GM21576 (cell line): ENCODE data around the gene MEDAG.
A peak's percentile ranks its signal among the peaks of the same experiment; 100 is the strongest.

ENCODE experiments used
- ATAC-seq: cut with Tn5 transposase; IDR thresholded peaks from one replicate; pipeline ENCODE4 v1.9.1; 2021; ENCODE audit warnings: mild to moderate bottlenecking, moderate library complexity; ENCODE audit not compliant: unreplicated experiment

The MEDAG gene

DNA sequence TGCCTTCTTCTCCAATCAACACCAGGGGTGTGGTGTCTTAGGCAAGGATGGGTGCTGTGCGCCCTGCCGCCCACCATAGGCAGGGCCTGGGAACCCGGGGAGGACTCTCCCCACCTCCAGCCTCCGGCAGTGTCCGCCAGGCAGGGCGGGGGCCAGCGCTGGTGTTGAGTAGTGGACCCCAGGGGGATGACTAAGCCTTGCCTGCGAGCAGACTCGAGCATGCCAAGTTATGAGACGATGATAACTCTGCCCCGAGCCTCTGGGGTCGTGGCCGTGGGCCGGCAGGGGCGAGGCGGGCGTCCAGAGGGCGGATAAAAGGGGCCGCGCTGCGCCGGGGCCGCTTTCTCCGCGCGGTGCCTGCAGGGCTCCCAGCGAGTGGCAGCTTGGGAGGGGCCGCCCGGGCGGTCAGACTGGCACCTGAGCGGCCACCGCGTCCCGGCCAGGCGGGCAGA, at the start of gene MEDAG:
Gene MEDAG, plus strand, starts transcription at position 340 of the 452 bp plus-strand sequence. CDS start 245 bp downstream, outside the sequence.
- ATAC-seq, result no peak

DNA sequence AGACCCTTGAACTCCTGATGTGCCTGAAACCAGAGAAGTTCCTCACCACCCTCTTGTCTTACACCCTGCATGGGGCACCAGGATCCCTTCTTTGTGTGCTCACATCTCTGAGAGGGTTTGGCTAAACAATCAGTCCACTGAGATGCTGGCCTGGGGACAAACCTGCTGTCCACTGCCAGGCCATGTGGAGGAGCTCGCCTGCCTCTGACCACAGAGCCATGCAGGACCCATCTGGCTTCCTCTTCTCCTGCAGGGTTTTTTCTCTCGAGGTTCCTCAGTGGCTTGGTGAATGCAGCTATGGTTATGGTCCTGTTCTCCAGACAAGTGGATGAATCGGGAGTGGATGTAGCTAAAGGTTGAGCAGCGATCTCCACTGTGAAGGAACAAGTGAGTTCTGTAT, 49.1 kb upstream of the MEDAG start:
- ATAC-seq, result no peak

DNA sequence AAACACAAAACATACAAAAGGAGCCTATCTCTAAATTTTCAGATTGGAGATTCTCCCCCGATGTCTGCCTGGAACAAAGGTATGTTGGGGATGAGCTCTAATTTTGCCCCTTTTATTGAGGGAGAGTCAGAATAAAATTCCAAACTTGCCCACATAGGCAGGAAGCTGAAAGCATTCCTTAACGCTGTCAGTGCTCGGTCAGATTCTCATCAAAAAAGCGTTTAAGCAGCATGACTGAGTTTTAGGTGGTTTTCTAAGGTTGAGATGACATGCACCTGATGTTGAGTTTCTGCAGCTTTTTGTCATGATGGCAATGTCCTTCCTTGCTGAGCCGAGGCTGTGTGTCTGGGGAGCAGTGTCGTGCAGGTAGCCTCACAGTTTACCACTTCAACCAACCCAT, 48.4 kb upstream of the MEDAG start:
- ATAC-seq, result no peak

DNA sequence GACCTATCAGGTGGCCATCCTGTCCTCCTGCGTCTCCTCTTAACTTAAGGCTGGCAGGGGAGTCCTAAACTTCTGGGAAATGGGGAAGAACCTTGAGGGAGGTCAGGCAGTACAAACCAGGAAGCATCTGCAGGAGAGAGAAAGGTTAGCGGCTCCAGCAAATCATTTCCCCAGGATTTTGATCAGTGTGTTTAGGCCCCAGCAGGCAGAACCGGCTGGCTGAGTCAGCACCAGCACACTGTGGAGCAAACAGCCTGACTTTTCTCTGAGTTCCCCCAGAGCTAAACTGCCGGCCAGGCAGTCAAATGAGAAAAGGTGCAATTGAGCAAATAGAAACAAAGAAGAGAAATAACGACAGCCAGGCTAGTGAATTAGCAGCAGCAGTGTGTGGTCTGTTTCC, 46.7 kb upstream of the MEDAG start:
- no peak for ATAC-seq

DNA sequence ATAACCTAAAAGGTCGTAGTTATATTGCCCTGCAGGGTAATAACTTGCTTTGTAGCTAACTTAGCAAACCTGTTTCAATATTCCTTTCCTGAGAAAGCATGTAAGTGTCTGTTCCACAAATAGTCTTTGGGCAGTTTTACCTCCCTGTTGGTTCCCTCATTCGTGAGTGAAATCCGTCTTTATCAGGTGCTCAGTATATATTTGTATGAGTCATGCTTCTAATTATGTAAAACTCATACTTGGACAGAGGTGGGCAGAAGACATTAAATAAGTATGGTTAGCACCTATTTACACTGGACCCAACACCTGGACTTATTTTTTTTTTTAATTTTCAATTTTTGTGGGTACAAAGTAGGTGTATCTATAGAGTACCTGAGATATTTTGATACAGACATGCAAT, 44.9 kb upstream of the MEDAG start:
- ATAC-seq, result no peak

DNA sequence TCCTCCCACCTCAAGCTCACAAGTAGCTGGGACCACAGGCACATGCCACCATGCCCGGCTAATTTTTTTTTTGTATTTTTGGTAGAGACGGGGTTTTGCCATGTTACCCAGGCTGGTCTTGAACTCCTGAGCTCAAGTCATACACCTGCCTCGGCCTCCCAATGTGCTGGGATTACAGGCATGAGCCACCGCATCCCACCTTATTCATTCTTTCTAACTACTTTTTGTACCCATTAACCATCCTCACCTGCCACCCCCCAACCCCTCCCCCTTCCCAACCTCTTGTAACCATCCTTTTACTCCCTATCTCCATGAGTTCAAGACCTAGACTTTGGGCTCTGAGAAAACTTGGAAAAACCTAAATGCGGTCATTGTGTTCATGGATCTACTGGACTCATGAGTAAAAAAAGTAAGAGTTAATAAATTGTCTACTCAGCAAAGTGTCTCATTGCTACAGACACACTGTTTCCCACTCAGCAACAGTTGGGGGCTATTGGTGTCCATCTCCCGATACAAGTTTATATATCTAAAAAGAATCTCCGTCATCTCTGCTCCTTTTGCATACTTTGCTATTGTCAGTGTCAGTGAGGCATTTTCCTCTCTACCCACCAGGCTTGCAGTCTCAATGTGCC, 44.1 kb upstream of the MEDAG start:
- no peak for ATAC-seq

DNA sequence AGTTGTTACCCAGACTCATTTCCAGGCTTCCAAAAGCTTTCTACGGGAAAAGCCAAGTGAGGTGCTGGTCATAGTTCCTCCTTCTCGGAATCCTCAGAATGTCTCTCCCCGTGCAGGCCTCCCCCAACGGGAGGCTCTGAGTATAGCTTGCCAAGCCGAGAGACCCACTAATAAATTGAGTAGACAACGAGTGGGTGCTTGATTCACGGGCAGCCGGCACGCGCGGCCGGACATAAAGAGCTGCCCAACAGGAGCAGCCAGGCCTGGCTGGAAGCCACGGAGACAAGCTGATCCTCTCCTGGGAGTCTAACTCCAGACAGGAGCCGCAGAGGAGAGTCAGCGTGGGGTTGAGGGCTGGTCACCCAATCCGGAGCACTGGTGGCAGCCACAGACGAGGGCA, 43.4 kb upstream of the MEDAG start:
- no peak for ATAC-seq

DNA sequence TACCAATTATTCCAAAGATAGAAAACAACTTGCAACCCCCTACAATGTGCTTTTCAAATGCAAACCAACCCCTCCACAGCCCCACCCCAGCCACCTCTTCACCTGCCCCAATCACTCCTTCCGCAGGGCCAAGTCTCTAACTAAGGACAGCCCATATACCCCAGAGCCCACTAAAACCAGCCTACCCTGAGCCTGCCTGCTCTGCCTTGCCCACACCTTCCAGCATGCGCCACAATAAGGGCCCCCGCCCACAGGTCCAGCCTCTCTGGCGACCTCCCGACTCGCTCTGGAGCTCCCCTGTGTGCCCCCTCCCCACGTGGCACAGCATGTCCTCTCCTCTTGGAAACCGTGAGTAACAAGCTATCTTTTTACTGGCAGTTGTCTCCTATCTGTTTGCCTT, 42.8 kb upstream of the MEDAG start:
- ATAC-seq, result no peak

DNA sequence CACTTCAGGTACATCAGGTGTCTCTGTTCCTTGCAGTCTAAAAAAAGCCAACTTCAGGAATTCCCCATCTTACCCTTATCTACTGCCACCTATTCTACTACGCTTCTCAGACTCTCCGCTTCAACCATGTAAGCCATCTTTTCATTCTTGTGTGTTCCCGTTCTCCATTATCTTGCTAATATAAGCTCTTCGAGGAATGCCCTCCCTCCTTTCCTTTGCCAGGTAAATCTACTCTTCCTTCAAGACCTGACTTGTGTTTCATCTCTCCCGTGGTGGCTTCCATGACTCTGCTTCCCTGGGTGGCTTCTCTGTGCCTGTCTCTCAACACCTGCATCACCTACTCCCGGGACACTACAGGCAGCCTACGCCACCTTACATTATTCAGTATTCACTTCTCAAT, 42.3 kb upstream of the MEDAG start:
- no peak for ATAC-seq

DNA sequence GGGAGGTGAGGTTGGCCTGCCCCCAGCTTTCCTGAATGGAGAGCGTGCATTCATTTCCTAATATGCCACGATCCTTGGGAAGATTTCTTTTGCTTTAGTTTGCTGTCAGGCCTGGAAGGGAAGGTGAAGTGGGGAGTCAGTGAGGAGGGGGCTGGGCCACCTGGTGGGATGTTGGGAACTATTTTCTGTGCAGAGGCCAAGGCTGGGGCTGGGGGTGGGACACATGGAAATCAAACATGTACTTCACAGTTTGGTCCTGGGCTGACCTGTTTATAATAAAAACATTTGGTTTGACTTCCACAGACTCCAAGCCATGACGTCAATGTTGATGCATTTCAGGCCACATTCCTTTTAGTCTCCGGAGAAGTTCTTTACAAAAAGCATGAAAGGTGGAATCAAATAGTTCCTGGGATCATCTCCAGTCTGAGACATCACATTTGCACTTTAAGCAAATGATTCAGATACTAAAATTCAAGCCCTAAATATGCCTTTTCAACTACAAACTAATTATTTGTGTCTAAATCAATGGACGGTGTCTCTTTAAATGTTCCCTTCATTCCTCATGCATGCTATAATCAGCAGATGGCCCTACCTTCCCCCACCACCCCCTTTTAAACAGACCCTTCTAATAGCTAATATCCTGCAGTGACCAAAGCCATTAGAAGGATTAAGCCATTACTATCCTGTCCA, 41.5 kb upstream of the MEDAG start:
- no peak for ATAC-seq

DNA sequence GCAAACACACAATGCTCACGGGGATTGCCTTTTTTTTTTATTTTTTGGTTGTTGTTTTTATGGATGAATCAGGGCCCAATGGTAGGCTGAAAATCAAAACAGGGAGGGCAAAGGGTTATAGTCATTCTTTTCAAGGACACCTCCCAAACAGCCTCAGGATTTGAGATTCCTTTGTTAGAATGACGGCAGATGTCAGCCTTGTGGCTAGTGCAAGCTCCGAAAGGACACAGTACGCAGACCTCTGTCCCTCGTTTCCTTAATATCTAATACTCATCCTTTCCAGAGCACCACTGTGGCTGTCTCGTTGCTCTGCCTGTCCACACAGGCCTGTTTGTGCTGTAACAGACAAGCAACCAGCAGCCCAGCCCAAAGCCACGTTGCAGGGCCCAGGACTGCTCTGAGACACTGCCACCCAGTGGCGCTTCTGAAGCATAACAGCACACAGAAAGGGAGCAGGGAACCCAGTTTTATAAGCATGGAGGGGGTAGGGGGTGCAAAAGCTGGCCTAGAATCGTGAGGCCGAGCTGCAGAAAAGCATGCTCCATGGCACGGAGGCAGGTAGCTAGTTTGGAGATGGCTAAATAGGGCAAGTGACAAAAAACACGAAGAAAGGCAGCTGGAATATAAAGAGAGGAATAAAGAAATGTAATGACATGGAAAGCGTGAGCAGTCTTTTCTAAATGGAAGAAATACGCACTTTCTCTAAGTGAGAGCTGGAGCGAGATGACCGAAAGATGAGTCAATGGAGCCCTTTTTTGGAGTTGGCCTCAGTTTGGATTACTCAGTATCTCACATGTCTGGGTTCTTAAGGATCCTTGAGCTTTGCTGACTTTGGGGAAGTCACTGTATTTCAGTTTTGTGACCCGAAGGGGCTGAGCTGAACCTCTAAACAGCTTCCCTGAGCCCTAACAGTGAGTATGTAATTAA, 40.7 kb upstream of the MEDAG start:
- peak; percentile 78 for ATAC-seq

DNA sequence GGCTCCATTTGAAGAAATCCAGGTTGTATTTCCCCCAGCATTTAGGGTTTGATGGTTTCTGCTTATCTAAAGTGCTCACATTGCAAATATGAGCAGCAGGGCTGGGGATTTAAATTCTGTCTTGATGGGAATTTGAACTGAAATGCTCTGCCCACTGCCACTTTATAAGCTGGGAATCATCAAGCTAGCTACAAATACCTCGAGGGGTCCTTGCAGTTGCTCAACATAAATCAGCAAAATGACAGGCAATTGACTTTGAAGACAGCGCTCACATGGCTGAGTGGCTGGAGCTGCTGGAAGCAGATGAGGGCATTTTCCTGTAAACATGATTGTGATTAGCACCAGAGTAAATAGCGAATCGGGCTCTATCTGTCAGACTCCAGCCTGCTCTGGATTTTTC, 39.4 kb upstream of the MEDAG start:
- no peak for ATAC-seq

DNA sequence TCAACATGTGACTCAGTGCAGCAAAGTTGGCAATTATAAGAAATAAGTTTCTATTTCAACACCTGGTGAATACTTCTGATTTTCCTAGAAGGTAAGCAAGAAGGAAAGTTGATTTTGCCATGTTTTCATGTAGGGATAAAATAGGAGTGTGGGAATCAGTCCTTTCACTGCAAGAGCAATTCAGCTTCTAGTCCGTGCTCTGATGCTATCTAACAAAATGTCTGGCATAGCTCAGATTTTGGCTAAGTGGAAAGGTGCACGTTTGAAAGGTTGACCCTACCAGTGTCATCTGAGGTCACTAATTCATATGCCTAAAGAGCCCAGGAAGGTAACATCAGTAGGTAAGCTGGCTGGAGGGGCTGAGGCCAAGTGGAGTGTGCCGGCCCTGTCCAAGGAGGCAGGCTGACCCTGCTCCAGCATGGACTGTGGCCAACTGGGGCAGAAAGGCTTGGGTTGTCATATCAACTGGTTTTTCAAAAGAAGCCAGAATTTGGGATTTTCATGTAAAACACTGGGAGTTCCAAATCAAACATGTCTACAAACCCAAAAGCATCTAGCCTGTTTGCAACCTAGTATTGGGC, 38.9 kb upstream of the MEDAG start:
- ATAC-seq, result no peak

DNA sequence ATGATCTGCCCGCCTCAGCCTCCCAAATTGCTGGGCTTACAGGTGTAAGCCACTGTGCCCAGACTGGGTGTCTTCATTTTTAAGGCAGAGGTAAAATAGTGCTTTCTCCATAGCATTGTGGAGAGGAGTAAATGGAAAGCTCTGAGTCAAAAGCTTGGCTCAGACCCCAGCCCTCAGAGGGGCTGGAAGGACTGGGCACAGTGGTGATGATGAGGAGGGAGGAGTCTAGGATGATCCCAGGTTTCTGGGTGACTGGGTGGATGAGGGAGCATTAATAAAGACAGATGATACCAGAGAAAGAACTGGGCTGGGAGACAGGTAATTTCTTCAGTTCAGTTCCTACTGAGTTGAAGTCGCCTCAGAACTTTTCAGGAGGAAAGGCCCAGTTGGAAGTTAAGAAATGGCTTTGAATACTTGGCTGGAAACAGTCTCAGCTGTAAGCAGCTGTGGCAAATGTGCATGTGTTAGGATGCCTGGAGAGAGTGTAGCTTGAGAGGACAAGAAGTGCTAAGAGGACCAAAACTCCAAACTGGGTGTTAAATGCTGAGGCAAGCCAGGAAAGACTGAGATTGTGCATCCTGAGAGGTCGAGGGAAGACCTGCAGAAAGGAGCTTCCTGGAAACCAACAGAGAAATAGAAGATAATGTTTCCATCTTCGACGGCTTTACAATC, 37.1 kb upstream of the MEDAG start:
- no peak for ATAC-seq

DNA sequence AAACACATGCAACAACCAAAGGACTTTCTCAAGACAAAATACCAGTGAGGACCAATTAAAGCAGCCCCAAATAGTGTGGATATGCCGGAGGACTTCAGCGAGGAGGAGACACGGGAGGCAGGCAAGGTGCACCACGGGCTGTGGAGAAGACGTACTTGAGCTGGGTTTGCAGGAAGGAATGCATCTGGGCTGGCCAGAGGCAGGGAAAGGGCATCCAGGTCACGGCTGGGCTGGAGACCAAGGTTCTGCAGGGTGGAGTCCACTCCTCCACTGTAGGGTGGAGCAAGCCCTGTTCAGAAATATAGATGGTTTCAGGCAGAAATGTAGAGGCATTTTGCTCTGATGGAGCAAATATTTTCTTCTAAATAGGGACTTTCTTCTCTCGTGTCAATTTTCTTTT, 36.6 kb upstream of the MEDAG start:
- no peak for ATAC-seq

DNA sequence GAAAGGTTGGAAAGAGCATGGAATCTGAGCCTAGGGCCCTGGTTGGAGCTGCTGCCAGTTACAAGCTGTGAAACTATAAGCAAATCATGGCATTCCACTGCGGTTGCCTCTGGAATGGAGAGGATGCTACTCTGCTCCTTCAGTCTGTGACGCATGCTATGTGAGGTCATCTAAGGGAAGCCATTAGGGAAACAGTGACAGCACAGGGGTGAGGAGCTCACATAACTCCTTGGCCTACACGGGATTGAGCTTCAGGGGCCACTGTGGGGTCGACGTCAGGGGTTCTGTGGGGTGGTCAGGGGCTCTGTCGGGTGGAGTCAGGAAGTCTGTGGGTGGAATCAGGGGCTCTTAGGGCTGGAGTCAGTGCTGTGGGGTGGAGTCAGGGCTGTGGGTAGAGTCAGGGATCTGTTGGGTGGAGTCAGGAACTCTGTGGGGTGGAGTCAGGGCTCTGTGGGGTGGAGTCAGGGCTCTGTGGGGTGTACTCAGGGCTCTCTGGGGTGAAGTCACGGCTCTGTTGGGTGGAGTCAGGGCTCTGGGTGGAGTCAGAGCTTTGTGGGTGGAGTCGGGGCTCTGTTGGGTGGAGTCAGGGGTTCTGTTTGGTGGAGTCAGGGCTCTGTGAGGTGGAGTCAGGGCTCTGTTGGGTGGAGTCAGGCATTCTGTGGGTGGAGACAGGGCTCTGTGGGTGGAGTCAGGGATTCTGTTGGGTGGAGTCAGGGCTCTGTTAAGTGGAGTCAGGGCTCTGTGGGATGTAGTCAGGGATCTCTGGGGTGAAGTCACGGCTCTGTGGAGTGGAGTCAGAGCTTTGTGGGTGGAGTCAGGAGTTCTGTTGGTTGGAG, 35.8 kb upstream of the MEDAG start:
- ATAC-seq, result peak; percentile 63

DNA sequence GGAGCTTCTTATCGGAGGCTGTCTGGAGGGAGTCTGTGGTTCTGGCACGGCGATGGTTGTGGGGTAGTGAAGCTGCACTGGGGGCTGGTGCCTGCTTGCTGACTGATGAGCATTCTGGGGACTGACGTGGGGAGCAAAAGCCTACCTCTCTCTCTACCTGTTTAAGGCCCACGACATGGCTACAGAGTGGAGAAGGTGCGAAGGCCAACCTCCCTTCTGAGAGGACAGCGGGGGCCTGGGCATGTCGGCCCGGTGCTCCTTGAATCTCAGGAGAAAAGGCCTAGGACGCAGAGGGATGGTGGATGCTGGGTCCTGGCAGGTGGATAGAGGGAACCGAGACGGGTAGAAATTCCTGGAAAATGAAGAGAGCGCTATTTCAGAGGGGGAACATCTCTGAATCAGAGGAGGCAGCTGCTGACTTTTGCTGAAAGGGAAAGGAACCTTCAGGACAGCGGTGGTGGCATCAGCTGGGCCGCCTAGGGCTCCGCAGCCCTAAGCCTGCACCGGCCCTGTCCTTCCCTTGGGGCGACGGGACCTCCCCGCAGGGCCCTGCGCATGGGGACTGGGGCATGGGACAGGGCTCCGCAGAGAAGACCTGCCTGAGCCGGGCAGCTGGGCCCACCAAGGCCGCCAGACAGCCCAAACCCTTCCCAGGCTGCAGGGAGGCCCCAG, 35.0 kb upstream of the MEDAG start:
- ATAC-seq, result no peak

DNA sequence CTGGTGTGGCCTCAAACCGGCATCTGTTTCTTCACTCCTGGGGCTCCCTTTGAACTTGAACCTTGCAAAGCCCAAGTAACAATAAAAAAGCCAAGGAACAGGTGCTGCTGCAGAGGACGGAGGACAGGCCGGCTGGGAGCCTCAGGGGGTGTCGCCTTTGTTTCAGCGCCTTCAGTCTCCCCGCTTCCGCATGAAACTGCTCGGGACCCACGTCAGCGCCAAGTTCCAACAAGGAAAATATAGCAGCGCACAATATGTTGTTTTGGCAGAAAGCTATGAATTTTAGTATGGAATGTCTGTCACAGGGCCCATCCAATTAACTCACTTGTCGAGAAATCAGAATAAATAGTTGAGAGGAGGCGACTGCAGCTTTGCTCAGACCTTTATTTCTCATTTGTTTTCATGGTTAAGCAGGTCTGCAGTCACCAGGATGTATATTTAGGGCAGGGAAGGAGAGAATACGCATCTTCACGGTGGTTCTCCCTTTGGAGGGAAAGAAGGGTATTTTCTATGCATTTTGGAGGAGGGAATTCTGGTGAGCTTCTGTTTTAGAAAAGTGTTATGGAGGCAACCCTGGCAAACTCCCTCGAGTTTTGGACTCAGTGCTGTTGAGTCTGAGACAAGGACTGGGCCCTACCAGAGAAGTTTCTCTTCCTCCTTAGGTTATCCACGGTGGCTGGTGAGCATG, 34.3 kb upstream of the MEDAG start:
- no peak for ATAC-seq

DNA sequence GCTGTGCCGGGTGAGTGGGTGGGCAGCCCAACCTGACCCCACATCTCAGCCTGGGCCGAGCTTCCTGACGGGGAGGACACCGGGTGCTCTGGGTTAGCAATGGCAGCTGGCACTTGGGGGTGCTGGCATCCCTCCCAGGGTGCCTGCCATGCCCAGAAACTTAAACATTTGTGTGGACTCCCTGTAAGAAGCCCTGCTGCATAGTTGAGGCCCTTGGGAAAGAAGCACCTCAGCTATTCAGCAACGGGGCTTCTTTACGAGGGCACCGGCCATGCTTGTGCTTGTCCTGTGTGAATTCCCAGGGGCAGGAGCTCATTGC, 33.8 kb upstream of the MEDAG start:
- ATAC-seq, result no peak
